CD8-positive, alpha-beta memory T cell (primary cell): ENCODE measurements around the gene PIAS4. TPM values are rescaled to one million over a fixed set of nuclear protein-coding genes. Genes with fewer than 3 reads are reported as not detected.

Source experiments
- CTCF ChIA-PET: fragments of 350-600 bp; sonication (Branson Sonifier 250); formaldehyde crosslinking; loops from one replicate; lab custom pipeline; 2021; ENCODE audit warnings: antibody characterized with exemption; lab: Charles Lee
- POLR2A ChIA-PET: fragments of 350-600 bp; sonication (Branson Sonifier 250); formaldehyde crosslinking; loops from one replicate; lab custom pipeline; 2021; ENCODE audit warnings: antibody characterized with exemption; lab: Charles Lee
- DNase-seq, 5 donors: peaks; one replicate each; pipeline versions ENCODE4 v3.0.0 to v3.0.0-alpha.2; 2020 to 2022; ENCODE audit warnings: mixed read lengths in 1 of 5
- H3K27ac ChIP-seq: one replicate; pipeline ENCODE4 v1.7.0; 2013; ENCODE audit warnings: low read depth, mild to moderate bottlenecking, low read length, moderate library complexity
- H3K27me3 ChIP-seq: 2 replicates; pipeline ENCODE4 v1.7.0; 2013; ENCODE audit warnings: low read length, mild to moderate bottlenecking; ENCODE audit not compliant: insufficient read depth, poor library complexity, severe bottlenecking
- H3K36me3 ChIP-seq: 2 replicates; pipeline ENCODE4 v1.7.0; 2013; ENCODE audit warnings: mild to moderate bottlenecking, low read length, moderate library complexity; ENCODE audit not compliant: insufficient read depth
- H3K4me1 ChIP-seq: 2 replicates; pipeline ENCODE4 v1.7.0; 2013; ENCODE audit warnings: mild to moderate bottlenecking, low read length, moderate library complexity; ENCODE audit not compliant: insufficient read depth
- H3K4me3 ChIP-seq: 2 replicates; pipeline ENCODE4 v1.7.0; 2013; ENCODE audit warnings: mild to moderate bottlenecking, low read length
- H3K9me3 ChIP-seq: 2 replicates; pipeline ENCODE4 v1.7.0; 2013; ENCODE audit warnings: mild to moderate bottlenecking, low read length
- H3K27ac Mint-ChIP-seq, 8 donors: one replicate each; pipeline ENCODE4 v1.8.0; 2020 to 2021; ENCODE audit warnings: mixed read lengths in 8 of 8, mild to moderate bottlenecking in 6 of 8, inconsistent platforms in 3 of 8, moderate library complexity in 3 of 8
- H3K27me3 Mint-ChIP-seq, 2 donors: one replicate each; pipeline ENCODE4 v1.8.0; 2020 to 2021; ENCODE audit warnings: mixed read lengths in 2 of 2, mild to moderate bottlenecking in 1 of 2, moderate library complexity in 1 of 2
- H3K36me3 Mint-ChIP-seq, 3 donors: one replicate each; pipeline ENCODE4 v1.8.0; 2020 to 2021; ENCODE audit warnings: mixed read lengths in 3 of 3, inconsistent platforms in 1 of 3, mild to moderate bottlenecking in 1 of 3
- H3K4me1 Mint-ChIP-seq, 3 donors: one replicate each; pipeline ENCODE4 v1.8.0; 2020 to 2021; ENCODE audit warnings: mixed read lengths in 3 of 3, inconsistent platforms in 1 of 3, mild to moderate bottlenecking in 1 of 3
- H3K4me3 Mint-ChIP-seq, 7 donors: one replicate each; pipeline ENCODE4 v1.8.0; 2020 to 2021; ENCODE audit warnings: mixed read lengths in 7 of 7, mild to moderate bottlenecking in 6 of 7, moderate library complexity in 4 of 7, inconsistent platforms in 2 of 7
- H3K9me3 Mint-ChIP-seq, 5 donors: one replicate each; pipeline ENCODE4 v1.8.0; 2020 to 2022; ENCODE audit warnings: mixed read lengths in 5 of 5, mild to moderate bottlenecking in 3 of 5, moderate library complexity in 2 of 5, inconsistent platforms in 1 of 5
- polyA plus RNA-seq: library from polyadenylated mRNA; unstranded; fragments of 300-500 nt; fragmentation: Illumina TruSeq; gene quantifications from one replicate; pipeline ENCODE4 v1.2.3, GENCODE V29; 2021
- total RNA-seq, 2 experiments: library from RNA; stranded (reverse); gene quantifications; one replicate each; pipeline ENCODE4 v1.2.3, GENCODE V29; 2021

Gene PIAS4
- total and polyA plus RNA-seq, 3 experiments from 2014 or later: 6.3 to 33.8 (median 29.1) TPM

DNA sequence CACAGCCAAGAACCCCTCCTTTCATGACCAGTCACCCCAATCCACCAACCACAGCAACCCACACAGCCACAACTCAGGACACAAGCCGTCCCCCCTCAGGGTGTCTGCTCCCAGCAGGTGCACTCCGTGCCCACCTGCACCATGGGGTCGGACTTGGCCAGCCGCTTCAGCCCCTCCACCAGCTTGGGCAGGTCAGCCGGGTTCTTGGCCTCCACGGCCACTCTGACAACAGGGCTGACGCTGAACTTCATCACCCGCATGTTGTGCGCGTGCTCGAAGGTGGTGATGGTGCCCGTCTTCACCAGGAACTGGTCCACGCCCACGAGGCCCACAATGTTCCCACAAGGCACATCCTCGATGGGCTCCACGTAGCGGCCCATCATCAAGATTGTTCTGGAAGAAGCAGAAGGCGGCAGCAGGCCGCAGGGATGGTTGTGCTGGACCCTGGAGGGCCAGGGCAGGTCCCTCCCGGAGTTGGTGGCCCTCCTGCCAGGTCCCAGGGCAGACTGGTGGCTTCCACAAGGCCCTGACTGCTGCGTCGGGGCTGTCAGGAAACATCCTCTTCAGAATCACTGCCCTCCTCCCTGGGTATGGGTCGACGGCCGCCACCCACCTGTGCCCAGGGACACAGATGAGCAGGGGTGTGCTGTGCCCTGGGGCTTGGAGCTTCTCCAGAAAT, 27.7 kb upstream of the PIAS4 start:
- peaks cover 24 to 39% (median 28%) of the 10 kb centered on the region in 3 donors for H3K4me1 Mint-ChIP-seq
- Histone ChIP-seq H3K4me3 (no peak overlapping the region), H3K27ac (no peak overlapping the region), H3K9me3 (no peaks in the 10 kb centered on the region), H3K4me1 (peaks cover 19% of the 10 kb centered on the region), H3K27me3 (no peaks in the 10 kb centered on the region), H3K36me3 (peaks cover 78% of the 10 kb centered on the region)
- no peak overlapping the region for H3K4me3 Mint-ChIP-seq
- ChIA-PET POLR2A (interaction anchor here (0.5 to 0.6 kb wide), 2 partner anchors 65 to 1678 kb away, joined by 3 to 7 read pairs; no protein-coding TSS in a partner anchor), CTCF (interaction anchor here (0.5 kb wide), 1 partner anchor 109 kb away, joined by 3 read pairs; no protein-coding TSS in a partner anchor)
- peaks cover 0 to 12% of the 10 kb centered on the region in 2 donors for H3K27me3 Mint-ChIP-seq
- H3K27ac Mint-ChIP-seq: peak overlapping the region in 4 of 8 donors; percentile 23 to 86 (median 34)
- no peaks in the 10 kb centered on the region for H3K9me3 Mint-ChIP-seq
- DNase-seq: peak in 1 of 5 donors; percentile 5
- H3K36me3 Mint-ChIP-seq: peaks cover 16 to 91% (median 20%) of the 10 kb centered on the region in 3 donors

DNA sequence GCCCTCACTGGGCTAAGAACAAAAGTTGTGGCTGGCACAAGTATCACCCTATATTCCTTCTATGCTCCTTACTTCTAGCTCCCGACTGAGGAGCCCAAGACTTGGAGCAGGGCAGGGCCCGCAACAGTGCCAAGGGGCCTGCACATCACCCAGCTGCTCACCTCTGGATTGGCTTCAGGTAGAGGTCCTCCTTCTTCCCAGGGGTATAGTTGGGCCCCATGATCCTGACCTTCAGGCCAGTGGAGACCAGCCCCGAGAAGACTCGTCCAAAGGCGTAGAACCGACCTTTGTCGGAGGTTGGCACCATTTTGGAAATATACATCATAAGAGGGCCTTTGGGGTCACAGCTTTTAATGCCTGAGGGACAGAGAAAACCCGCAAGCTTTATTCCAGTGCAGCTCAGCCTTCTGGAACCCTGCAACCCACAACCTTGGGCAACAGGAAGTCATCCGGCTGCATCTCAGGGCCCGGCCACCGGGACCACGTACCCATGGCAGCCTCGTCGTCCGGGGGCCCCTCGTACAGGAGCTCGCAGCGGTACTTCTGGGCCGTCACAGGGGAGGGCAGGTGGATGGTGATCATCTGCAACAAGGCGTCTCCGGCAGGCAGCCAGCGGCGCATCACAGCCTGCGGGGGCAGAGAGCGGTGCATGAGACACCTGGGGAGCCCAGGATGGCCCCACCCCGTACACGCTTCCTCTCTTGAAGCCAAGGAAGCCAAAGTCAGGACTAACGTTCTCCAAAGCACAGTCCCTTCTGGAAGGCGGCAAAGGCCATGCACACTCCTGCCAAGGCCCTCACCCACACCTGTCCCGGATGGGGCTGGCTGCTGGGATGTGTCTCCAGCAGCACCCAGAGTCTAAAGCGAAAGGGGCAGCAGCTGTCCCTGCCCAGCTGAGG, 26.9 kb upstream of the PIAS4 start:
- Mint-ChIP-seq H3K27ac (peak overlapping the region in 3 of 8 donors; percentile 43 to 84 (median 50)), H3K9me3 (no peaks in the 10 kb centered on the region), H3K4me1 (peaks cover 28 to 45% (median 34%) of the 10 kb centered on the region in 3 donors), H3K36me3 (peaks cover 16 to 93% (median 20%) of the 10 kb centered on the region in 3 donors), H3K27me3 (peaks cover 0 to 14% of the 10 kb centered on the region in 2 donors), H3K4me3 (peak overlapping the region in 2 of 7 donors; percentile 18 to 78)
- POLR2A ChIA-PET: interaction anchor here (0.6 kb wide), 1 partner anchor 64 kb away, joined by 7 read pairs; no protein-coding TSS in a partner anchor
- peaks cover 21% of the 10 kb centered on the region for H3K4me1 ChIP-seq
- no peak overlapping the region for H3K4me3 ChIP-seq
- no peak for DNase-seq
- H3K27ac ChIP-seq: no peak overlapping the region
- peaks cover 77% of the 10 kb centered on the region for H3K36me3 ChIP-seq
- CTCF ChIA-PET: no interaction called here
- H3K9me3 ChIP-seq: no peaks in the 10 kb centered on the region
- no peaks in the 10 kb centered on the region for H3K27me3 ChIP-seq

DNA sequence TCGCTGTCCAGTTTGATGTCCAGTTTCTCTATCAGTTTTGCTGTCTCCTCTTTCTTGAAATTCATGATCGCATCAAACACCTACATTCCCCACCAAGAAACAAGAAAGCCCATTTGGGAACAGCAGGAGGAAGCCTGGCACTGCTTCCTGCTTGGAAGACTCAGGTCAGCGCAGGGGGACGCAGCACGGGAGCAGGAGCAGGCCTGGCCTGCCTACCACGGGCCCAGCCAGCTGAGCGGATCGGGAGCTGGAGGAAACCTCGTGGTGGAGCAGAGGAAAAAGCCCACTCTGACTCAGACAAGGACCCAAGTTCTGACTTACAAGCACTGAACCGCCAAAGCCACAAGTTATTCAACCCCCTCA, 26.2 kb upstream of the PIAS4 start:
- peaks cover 36 to 52% (median 41%) of the 10 kb centered on the region in 3 donors for H3K4me1 Mint-ChIP-seq
- Histone ChIP-seq H3K9me3 (no peaks in the 10 kb centered on the region), H3K27ac (no peak overlapping the region), H3K27me3 (no peaks in the 10 kb centered on the region), H3K36me3 (peaks cover 74% of the 10 kb centered on the region), H3K4me1 (peaks cover 28% of the 10 kb centered on the region), H3K4me3 (no peak overlapping the region)
- peaks cover 14 to 86% (median 20%) of the 10 kb centered on the region in 3 donors for H3K36me3 Mint-ChIP-seq
- peak overlapping the region in 4 of 8 donors; percentile 29 to 92 (median 64) for H3K27ac Mint-ChIP-seq
- peak overlapping the region in 2 of 7 donors; percentile 36 to 78 for H3K4me3 Mint-ChIP-seq
- H3K27me3 Mint-ChIP-seq: peaks cover 0 to 12% of the 10 kb centered on the region in 2 donors
- no peak for DNase-seq
- ChIA-PET POLR2A (interaction anchor here (1.8 kb wide), 1 partner anchor 10 kb away, joined by 10 read pairs; the partner anchor contains the start of gene DAPK3), CTCF (interaction anchor here (0.7 kb wide), 1 partner anchor 219 kb away, joined by 3 read pairs; the partner anchor contains the start of gene MRPL54)
- no peaks in the 10 kb centered on the region for H3K9me3 Mint-ChIP-seq

DNA sequence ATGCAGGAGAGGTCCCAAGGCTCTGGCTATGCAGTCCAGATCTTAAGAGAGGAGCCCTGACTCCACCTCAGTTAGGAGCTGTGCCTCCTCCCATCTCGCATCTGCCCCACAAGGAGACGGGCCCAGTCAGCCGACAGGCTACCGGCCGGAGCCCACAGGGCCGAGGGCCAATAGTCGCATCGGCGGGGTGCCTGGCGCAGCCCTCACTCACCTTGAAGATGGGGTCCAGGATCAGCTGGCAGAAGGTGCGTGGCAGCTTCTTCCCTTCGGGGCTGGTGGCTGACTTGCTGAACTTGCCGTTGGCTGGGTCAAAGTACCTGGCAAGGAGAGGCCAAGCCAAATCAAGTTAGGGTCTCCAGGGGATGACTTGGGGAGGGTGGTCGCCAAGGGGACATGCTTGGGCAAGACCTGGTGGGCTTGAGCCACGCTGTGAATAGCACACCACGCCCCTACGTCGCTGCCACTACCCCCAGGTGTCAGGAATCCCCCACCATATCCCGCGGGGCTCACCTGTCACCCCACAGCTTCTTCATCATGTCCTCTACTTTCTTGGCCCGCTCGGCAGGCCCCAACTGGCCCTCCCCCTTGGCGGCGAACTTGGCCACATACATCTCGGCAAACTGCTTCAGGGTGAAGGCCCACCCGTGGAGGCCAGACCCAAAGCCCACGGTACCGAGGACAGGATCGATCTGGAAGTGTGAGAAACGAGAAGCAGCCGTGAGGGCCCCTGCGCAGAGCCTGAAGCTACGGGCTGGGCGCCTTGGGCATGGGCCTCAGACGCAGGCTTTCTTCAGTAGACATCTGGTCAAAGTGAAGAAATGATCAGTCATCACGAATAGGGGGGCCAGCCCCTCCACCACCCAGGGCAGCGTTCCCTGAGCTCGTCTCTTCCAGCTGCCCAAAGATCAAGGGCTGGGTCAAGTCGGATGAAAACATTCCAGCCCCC, 25.5 kb upstream of the PIAS4 start:
- H3K27ac Mint-ChIP-seq: peak overlapping the region in 5 of 8 donors; percentile 21 to 92 (median 29)
- no peak overlapping the region for H3K27ac ChIP-seq
- H3K4me3 Mint-ChIP-seq: peak overlapping the region in 4 of 7 donors; percentile 50 to 98 (median 96)
- H3K4me1 ChIP-seq: peaks cover 35% of the 10 kb centered on the region
- peaks cover 0 to 12% of the 10 kb centered on the region in 2 donors for H3K27me3 Mint-ChIP-seq
- ChIA-PET POLR2A (interaction anchor here (1.8 kb wide), 1 partner anchor 11 kb away, joined by 10 read pairs; the partner anchor contains the start of gene DAPK3), CTCF (interaction anchor here (0.7 kb wide), 2 partner anchors 10 to 220 kb away, joined by 3 read pairs; partner anchors contain the start of gene MRPL54)
- no peak overlapping the region for H3K4me3 ChIP-seq
- no peaks in the 10 kb centered on the region for H3K9me3 Mint-ChIP-seq
- peaks cover 42 to 58% (median 48%) of the 10 kb centered on the region in 3 donors for H3K4me1 Mint-ChIP-seq
- H3K27me3 ChIP-seq: no peaks in the 10 kb centered on the region
- peaks cover 14 to 79% (median 20%) of the 10 kb centered on the region in 3 donors for H3K36me3 Mint-ChIP-seq
- H3K36me3 ChIP-seq: peaks cover 69% of the 10 kb centered on the region
- DNase-seq: no peak
- no peaks in the 10 kb centered on the region for H3K9me3 ChIP-seq

- ChIA-PET POLR2A (interaction anchor here (0.6 to 1.8 kb wide), 3 partner anchors 12 to 122 kb away, joined by 4 to 10 read pairs (median 5); partner anchors contain the start of gene DAPK3), CTCF (no interaction called here)
- Histone ChIP-seq H3K4me3 (no peak overlapping the region), H3K4me1 (peaks cover 43% of the 10 kb centered on the region), H3K27ac (peak overlapping the region; percentile 86), H3K9me3 (no peaks in the 10 kb centered on the region), H3K36me3 (peaks cover 59% of the 10 kb centered on the region), H3K27me3 (no peaks in the 10 kb centered on the region)
- no peaks in the 10 kb centered on the region for H3K9me3 Mint-ChIP-seq
- H3K4me3 Mint-ChIP-seq: peak overlapping the region; percentile 94 to 99 (median 97)
- H3K36me3 Mint-ChIP-seq: peaks cover 14 to 70% (median 19%) of the 10 kb centered on the region in 3 donors
- H3K27me3 Mint-ChIP-seq: peaks cover 0 to 13% of the 10 kb centered on the region in 2 donors
- peak overlapping the region; percentile 59 to 98 (median 96) for H3K27ac Mint-ChIP-seq
- H3K4me1 Mint-ChIP-seq: peaks cover 49 to 65% (median 55%) of the 10 kb centered on the region in 3 donors
- DNase-seq: no peak
Measured at GRCh38 chr19:3982701-3983541, 24.6 kb upstream of the PIAS4 start.

DNA sequence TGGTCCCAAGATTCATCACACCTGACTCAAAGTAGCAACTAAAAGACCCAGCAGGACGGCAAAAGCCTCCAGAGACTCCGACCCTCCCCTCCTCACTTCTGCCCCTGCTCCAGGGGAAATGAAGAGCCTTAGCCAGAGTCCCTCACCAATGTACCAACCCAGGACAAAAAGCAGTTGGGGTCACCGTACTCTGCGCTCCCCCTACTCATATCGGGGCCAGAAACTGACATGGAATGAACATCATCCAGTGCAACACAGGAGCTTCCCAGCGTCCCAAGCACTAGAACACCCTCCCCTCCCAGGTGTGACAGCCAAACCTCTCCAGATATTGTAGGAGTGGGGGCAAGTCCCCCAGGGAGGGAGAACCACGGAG, 24.0 kb upstream of the PIAS4 start:
- peaks cover 46% of the 10 kb centered on the region for H3K4me1 ChIP-seq
- POLR2A ChIA-PET: interaction anchor here (0.6 to 2.8 kb wide), 6 partner anchors 8 to 122 kb away, joined by 3 to 25 read pairs (median 6); partner anchors contain the start of genes DAPK3, PIAS4 and ZBTB7A
- H3K27me3 Mint-ChIP-seq: peaks cover 0 to 10% of the 10 kb centered on the region in 2 donors
- H3K27ac ChIP-seq: peak overlapping the region; percentile 86
- H3K4me3 Mint-ChIP-seq: peak overlapping the region; percentile 94 to 99 (median 97)
- peaks cover 50 to 67% (median 55%) of the 10 kb centered on the region in 3 donors for H3K4me1 Mint-ChIP-seq
- H3K27me3 ChIP-seq: no peaks in the 10 kb centered on the region
- H3K36me3 Mint-ChIP-seq: peaks cover 11 to 66% (median 16%) of the 10 kb centered on the region in 3 donors
- no peaks in the 10 kb centered on the region for H3K9me3 ChIP-seq
- DNase-seq: no peak
- H3K4me3 ChIP-seq: peak overlapping the region; percentile 90
- H3K36me3 ChIP-seq: peaks cover 54% of the 10 kb centered on the region
- CTCF ChIA-PET: interaction anchor here (1.1 to 2.6 kb wide), 3 partner anchors 8 to 83 kb away, joined by 6 to 14 read pairs (median 7); partner anchors contain the start of genes DAPK3 and ZBTB7A
- H3K27ac Mint-ChIP-seq: peak overlapping the region; percentile 92 to 98 (median 97)
- H3K9me3 Mint-ChIP-seq: no peaks in the 10 kb centered on the region
